PC-3 (cell line): Measurements from ENCODE around the gene MAZ. TPM values are rescaled to one million over a fixed set of nuclear protein-coding genes. Genes with fewer than 3 reads are reported as not detected.
A peak's percentile ranks its signal among the peaks of the same experiment; 100 is the strongest.

Source experiments
- ATAC-seq: fragments of 200-7000 bp; cut with Tn5 transposase; 2 replicates; pipeline ENCODE4 v1.9.1; 2020; ENCODE audit warnings: mild to moderate bottlenecking, moderate library complexity
- BruUV-seq: library from RNA; stranded (reverse); fragments of 400-500 nt; replicated peaks from 2 replicates; lab custom pipeline; 2021; lab: Mats Ljungman, UMichigan
- CTCF ChIA-PET: fragments of 300-600 bp; sonication (Branson Sonifier 250); formaldehyde crosslinking; loops from one replicate; lab custom pipeline; 2022; ENCODE audit warnings: antibody characterized with exemption; lab: Charles Lee
- POLR2A ChIA-PET: fragments of 300-600 bp; sonication (Branson Sonifier 250); formaldehyde crosslinking; loops from one replicate; lab custom pipeline; 2022; ENCODE audit warnings: antibody characterized with exemption; ENCODE audit not compliant: unreplicated experiment; lab: Charles Lee
- DNase-seq: peaks from one replicate; pipeline ENCODE4 v3.0.0-alpha.2; 2015
- H2AFZ ChIP-seq: fragments of 300-600 bp; sonication (generic); 2 replicates; pipeline ENCODE4 v1.6.0; 2016; ENCODE audit warnings: antibody characterized with exemption, low read length
- H3F3A ChIP-seq: fragments of 300-600 bp; sonication (generic); one replicate; pipeline ENCODE4 v1.6.0; 2017; ENCODE audit warnings: antibody characterized with exemption, low read length, control low read depth, mild to moderate bottlenecking; ENCODE audit not compliant: unreplicated experiment
- H3K27ac ChIP-seq: fragments of 300-600 bp; sonication (generic); 2 replicates; pipeline ENCODE4 v1.5.1; 2016; ENCODE audit warnings: mild to moderate bottlenecking, low read length
- H3K27me3 ChIP-seq: fragments of 300-600 bp; sonication (generic); 2 replicates; pipeline ENCODE4 v1.6.1; 2016; ENCODE audit warnings: low read length, mixed read lengths
- H3K36me3 ChIP-seq: fragments of 300-600 bp; sonication (generic); 2 replicates; pipeline ENCODE4 v1.6.1; 2016; ENCODE audit warnings: low read depth, mixed run types, low read length, mixed read lengths
- H3K4me1 ChIP-seq: fragments of 300-600 bp; sonication (generic); 2 replicates; pipeline ENCODE4 v1.5.1; 2016; ENCODE audit warnings: low read length; ENCODE audit not compliant: insufficient read depth
- H3K4me2 ChIP-seq: fragments of 300-600 bp; sonication (generic); 2 replicates; pipeline ENCODE4 v1.6.0; 2016; ENCODE audit warnings: low read length
- H3K4me3 ChIP-seq: fragments of 300-600 bp; sonication (generic); 2 replicates; pipeline ENCODE4 v1.5.1; 2016; ENCODE audit warnings: mild to moderate bottlenecking, low read length, mixed read lengths
- H3K79me2 ChIP-seq: fragments of 300-600 bp; sonication (generic); 2 replicates; pipeline ENCODE4 v1.6.1; 2017; ENCODE audit warnings: low read length, mixed read lengths
- H3K9ac ChIP-seq: fragments of 300-600 bp; sonication (generic); 2 replicates; pipeline ENCODE4 v1.6.0; 2016; ENCODE audit warnings: mild to moderate bottlenecking, low read length
- H3K9me2 ChIP-seq: fragments of 300-600 bp; sonication (generic); replicated peaks from 2 replicates; pipeline ENCODE4 v1.6.1; 2016; ENCODE audit warnings: mixed run types, low read length, mixed read lengths
- H3K9me3 ChIP-seq: fragments of 300-600 bp; sonication (generic); 2 replicates; pipeline ENCODE4 v1.6.1; 2016; ENCODE audit warnings: low read length, mixed read lengths
- H4K20me1 ChIP-seq: fragments of 300-600 bp; sonication (generic); 2 replicates; pipeline ENCODE4 v1.6.1; 2016; ENCODE audit warnings: low read length, mixed read lengths
- CTCF ChIP-seq: fragments of 300-600 bp; sonication (generic); conservative IDR thresholded peaks from 2 replicates; pipeline ENCODE4 v1.5.1; 2017; ENCODE audit warnings: antibody characterized with exemption, low read depth, mild to moderate bottlenecking, low read length
- EZH2 ChIP-seq: fragments of 300-600 bp; sonication (generic); IDR thresholded peaks from one replicate; pipeline ENCODE4 v1.6.1; 2017; ENCODE audit warnings: antibody characterized with exemption, mild to moderate bottlenecking, low read length; ENCODE audit not compliant: unreplicated experiment
- EZH2phosphoT487 ChIP-seq: fragments of 300-600 bp; sonication (generic); IDR thresholded peaks from 2 replicates; pipeline ENCODE4 v1.6.1; 2018; ENCODE audit warnings: mild to moderate bottlenecking, antibody characterized with exemption, low read length, borderline replicate concordance
- intact Hi-C: fragments of 100-400 bp; cut with micrococcal nuclease; formaldehyde crosslinking; loops from 2 replicates; pipeline ENCODE4 v1.9.0; 2023
- total RNA-seq: library from RNA; depleted of rRNA; stranded (reverse); fragments of >200 nt; gene quantifications from 2 replicates; pipeline ENCODE4 v1.2.3, GENCODE V29; 2014

The MAZ gene
- total RNA-seq, 1 experiment from 2014 or later, result 279 TPM

- BruUV-seq, result no TSS peak
- intact Hi-C loops, result no loop called here
- H3K9me3 ChIP-seq, result no peaks in the 10 kb centered on the region
- peaks cover 34% of the 10 kb centered on the region for H3K79me2 ChIP-seq
- no peaks in the 10 kb centered on the region; the same call in none of the 2 replicates for H3K36me3 ChIP-seq
- TF ChIP-seq EZH2 (no peak), EZH2phosphoT487 (no peak), CTCF (no peak)
- DNase-seq (no peak), ATAC-seq (no peak)
- H4K20me1 ChIP-seq, result no peaks in the 10 kb centered on the region
- no peak overlapping the region for H3K4me2 ChIP-seq
- ChIA-PET CTCF (no interaction called here), POLR2A (no interaction called here)
- H3K9ac ChIP-seq, result no peak overlapping the region
- no peak overlapping the region for H3K4me3 ChIP-seq
- H3K27me3 ChIP-seq, result no peaks in the 10 kb centered on the region
- H3K4me1 ChIP-seq, result peaks cover 43% of the 10 kb centered on the region
- no peak overlapping the region for H2AFZ ChIP-seq
- no peak overlapping the region for H3K27ac ChIP-seq
- H3F3A ChIP-seq, result peaks cover 3% of the 10 kb centered on the region
- H3K9me2 ChIP-seq, result no peaks in the 10 kb centered on the region
Measured at GRCh38 chr16:29814592-29814991, 8.3 kb downstream of the MAZ start.

- POLR2A ChIA-PET, result interaction anchor here (0.7 kb wide), 1 partner anchor 14 kb away, joined by 4 read pairs; no protein-coding TSS in a partner anchor
- Histone ChIP-seq H4K20me1 (no peaks in the 10 kb centered on the region), H3K79me2 (peaks cover 30% of the 10 kb centered on the region), H3K9me2 (no peaks in the 10 kb centered on the region), H3K9ac (peak overlapping the region; percentile 90), H3K9me3 (no peaks in the 10 kb centered on the region), H3K4me3 (peak overlapping the region; percentile 95), H3K27ac (peak overlapping the region; percentile 70), H3K27me3 (no peaks in the 10 kb centered on the region), H3K4me2 (peak overlapping the region; percentile 96), H3F3A (peaks cover 3% of the 10 kb centered on the region), H3K4me1 (peaks cover 44% of the 10 kb centered on the region), H2AFZ (peak overlapping the region; percentile 89), H3K36me3 (no peaks in the 10 kb centered on the region; the same call in none of the 2 replicates)
- CTCF ChIA-PET, result interaction anchor here (0.6 to 1.0 kb wide), 5 partner anchors 7 to 115 kb away, joined by 3 to 9 read pairs (median 5); partner anchors contain the start of genes KCTD13 and KIF22
- intact Hi-C loops, result loop anchor here (5.0 kb wide), 2 partner anchors 47 to 207 kb away; partner anchors contain the start of genes C16orf92 and CDIPT
- DNase-seq (no peak), ATAC-seq (no peak)
- BruUV-seq, result TSS peak; percentile 17
- no peak for TF ChIP-seq EZH2
- TF ChIP-seq EZH2phosphoT487, result no peak
- no peak for TF ChIP-seq CTCF
Measured at GRCh38 chr16:29815032-29815721, 8.8 kb downstream of the MAZ start.
